Lung (tissue), 12 donors: Measurements from ENCODE around the gene SURF4. TPM values are rescaled to one million over a fixed set of nuclear protein-coding genes. Genes with fewer than 3 reads are reported as not detected.
"Not testable (repeated sequence)": the region's sequence is repeated elsewhere in the genome, so short reads cannot be mapped to it uniquely, and the experiment has no call there.

ENCODE experiments used
- ATAC-seq: fragments of 200-7000 bp; cut with Tn5 transposase; one replicate; pipeline ENCODE4 v1.9.1; 2020; ENCODE audit warnings: moderate number of reproducible peaks; ENCODE audit not compliant: insufficient read depth, low FRiP score
- DNase-seq, 3 donors: peaks; one replicate each; pipeline ENCODE4 v3.0.0-alpha.2; 2013 to 2017
- H3K27ac ChIP-seq, 2 donors: one replicate each; pipeline ENCODE4 v1.5.1; 2013; ENCODE audit warnings: mild to moderate bottlenecking in 2 of 2, moderate library complexity in 2 of 2, control low read depth in 1 of 2, inconsistent platforms in 1 of 2, low read depth in 1 of 2, low read length in 1 of 2
- H3K27me3 ChIP-seq, 3 donors: one replicate each; pipeline ENCODE4 v1.5.1; 2013; ENCODE audit warnings: low read length in 2 of 3; ENCODE audit not compliant: control insufficient read depth in 3 of 3, insufficient read depth in 3 of 3
- H3K36me3 ChIP-seq, 4 donors: one replicate each; pipeline ENCODE4 v1.5.1; 2013; ENCODE audit warnings: low read length in 4 of 4, mild to moderate bottlenecking in 1 of 4, moderate library complexity in 1 of 4; ENCODE audit not compliant: control insufficient read depth in 4 of 4, insufficient read depth in 4 of 4
- H3K4me1 ChIP-seq, 5 donors: one replicate each; pipeline ENCODE4 v1.5.1; 2013; ENCODE audit warnings: low read length in 5 of 5, mild to moderate bottlenecking in 2 of 5, moderate library complexity in 1 of 5; ENCODE audit not compliant: control insufficient read depth in 5 of 5, insufficient read depth in 5 of 5
- H3K4me3 ChIP-seq: one replicate; pipeline ENCODE4 v1.5.1; 2013; ENCODE audit warnings: mild to moderate bottlenecking, control low read depth, moderate library complexity
- H3K9ac ChIP-seq, 2 donors: one replicate each; pipeline ENCODE4 v1.5.1; 2013; ENCODE audit warnings: low read length in 2 of 2, control low read depth in 1 of 2; ENCODE audit not compliant: insufficient read depth in 1 of 2
- H3K9me3 ChIP-seq, 4 donors: one replicate each; pipeline ENCODE4 v1.5.1; 2013; ENCODE audit warnings: low read length in 3 of 4, mild to moderate bottlenecking in 1 of 4, moderate library complexity in 1 of 4; ENCODE audit not compliant: control insufficient read depth in 4 of 4, insufficient read depth in 3 of 4
- WGBS, 2 donors: extraction: QIAGEN DNeasy Blood & Tissue Kit; methylation state at CpG; one replicate each; pipeline ENCODE4 v1.1.7; 2013; 5-methylcytosine and 5-hydroxymethylcytosine counted together
- polyA plus RNA-seq, 2 donors: library from polyadenylated mRNA; stranded (reverse); fragments of 200-250 nt; gene quantifications; one replicate each; pipeline ENCODE4 v1.2.1, GENCODE V29; 2013
- total RNA-seq, 2 donors: library from RNA; depleted of rRNA in 1 of 2; stranded (reverse); fragments of >200 nt in 1 of 2; gene quantifications; one replicate each; pipeline ENCODE4 v1.2.1, GENCODE V29; 2014 to 2021
- TF ChIP-seq, protein P1 (sequence below): IDR thresholded peaks from 2 replicates; pipeline ENCODE4 v1.5.1; 2012; ENCODE audit warnings: mild to moderate bottlenecking; ENCODE audit errors: control extremely low read depth, extremely low read depth
- donor health status: control.
- donor health status: control.
- donor health status: Bipolar disorder and iron deficiency.
- donor health status: healthy.
- donor health status: DM: yes; HTN: yes; CAD: no.

The SURF4 gene
- total and polyA plus RNA-seq, 4 donors: 87.4 to 222 (median 174) TPM

DNA sequence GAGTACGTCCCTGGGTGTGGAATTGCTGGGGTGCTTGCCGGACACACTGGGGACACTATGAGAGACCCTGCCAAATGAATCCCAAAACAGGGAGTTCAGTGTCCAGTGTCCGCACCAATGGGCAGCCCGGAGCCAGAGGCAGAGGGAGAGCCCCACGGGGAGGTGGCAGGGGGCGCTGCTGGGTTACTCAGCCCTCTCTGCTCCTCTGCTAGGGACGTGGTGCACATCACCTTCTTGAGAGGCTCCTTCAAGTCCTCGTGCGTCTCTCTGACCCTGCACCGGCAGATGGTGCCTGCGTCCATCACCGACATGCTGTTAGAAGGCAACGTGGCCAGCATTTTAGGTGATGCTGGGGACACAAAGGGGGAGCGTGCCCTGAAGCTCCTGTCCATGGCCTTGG, 21.1 kb upstream of the SURF4 start:
- Histone ChIP-seq H3K9me3 (no peaks in the 10 kb centered on the region), H3K4me1 (no peaks in the 10 kb centered on the region), H3K36me3 (peaks cover 0 to 2% (median 0%) of the 10 kb centered on the region in 4 donors), H3K4me3 (no peak overlapping the region), H3K9ac (no peak overlapping the region), H3K27ac (no peak overlapping the region), H3K27me3 (peaks cover 0 to 6% (median 0%) of the 10 kb centered on the region in 3 donors)
- TF ChIP-seq, protein P1, sequence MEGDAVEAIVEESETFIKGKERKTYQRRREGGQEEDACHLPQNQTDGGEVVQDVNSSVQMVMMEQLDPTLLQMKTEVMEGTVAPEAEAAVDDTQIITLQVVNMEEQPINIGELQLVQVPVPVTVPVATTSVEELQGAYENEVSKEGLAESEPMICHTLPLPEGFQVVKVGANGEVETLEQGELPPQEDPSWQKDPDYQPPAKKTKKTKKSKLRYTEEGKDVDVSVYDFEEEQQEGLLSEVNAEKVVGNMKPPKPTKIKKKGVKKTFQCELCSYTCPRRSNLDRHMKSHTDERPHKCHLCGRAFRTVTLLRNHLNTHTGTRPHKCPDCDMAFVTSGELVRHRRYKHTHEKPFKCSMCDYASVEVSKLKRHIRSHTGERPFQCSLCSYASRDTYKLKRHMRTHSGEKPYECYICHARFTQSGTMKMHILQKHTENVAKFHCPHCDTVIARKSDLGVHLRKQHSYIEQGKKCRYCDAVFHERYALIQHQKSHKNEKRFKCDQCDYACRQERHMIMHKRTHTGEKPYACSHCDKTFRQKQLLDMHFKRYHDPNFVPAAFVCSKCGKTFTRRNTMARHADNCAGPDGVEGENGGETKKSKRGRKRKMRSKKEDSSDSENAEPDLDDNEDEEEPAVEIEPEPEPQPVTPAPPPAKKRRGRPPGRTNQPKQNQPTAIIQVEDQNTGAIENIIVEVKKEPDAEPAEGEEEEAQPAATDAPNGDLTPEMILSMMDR: no peak
- no peak for ATAC-seq
- WGBS, 2 donors: 39% methylated on average over 14 of the region's 14 CpGs
- DNase-seq: peak in 1 of 3 donors; percentile 29

DNA sequence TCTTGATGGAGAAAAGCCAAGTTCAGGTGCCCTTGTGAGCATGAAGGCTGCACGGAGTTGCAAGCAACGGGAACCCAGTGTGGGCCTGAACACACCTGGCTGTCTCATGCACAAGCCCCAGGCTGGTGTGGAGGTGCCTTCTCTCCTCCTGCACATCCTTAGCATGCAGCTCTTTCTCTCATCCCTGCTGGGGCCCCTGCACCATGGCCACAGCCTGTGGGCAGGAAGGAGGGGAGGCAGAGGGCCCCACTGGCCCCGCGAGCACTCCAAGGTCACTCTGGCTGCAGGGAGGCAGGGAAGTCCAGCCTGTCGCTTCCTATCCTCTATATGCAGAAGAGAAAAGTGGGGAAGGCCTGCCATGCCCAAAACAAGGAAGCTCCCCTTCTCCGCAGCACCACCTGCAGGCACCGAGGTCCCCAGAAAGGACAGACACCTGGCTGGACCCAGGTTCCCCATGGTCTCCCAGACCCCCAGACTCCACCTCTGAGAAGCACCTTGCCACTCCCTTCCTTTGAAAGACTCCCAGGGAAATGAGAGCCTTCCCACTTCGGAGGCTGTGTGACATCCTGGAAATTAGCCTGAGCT, 18.9 kb upstream of the SURF4 start:
- no peak overlapping the region for H3K9ac ChIP-seq
- TF ChIP-seq, protein P1: no peak
- H3K9me3 ChIP-seq: no peaks in the 10 kb centered on the region
- H3K27me3 ChIP-seq: peaks cover 0 to 6% (median 0%) of the 10 kb centered on the region in 3 donors
- no peaks in the 10 kb centered on the region for H3K4me1 ChIP-seq
- ATAC-seq (no peak), DNase-seq (no peak)
- H3K27ac ChIP-seq: no peak overlapping the region
- H3K36me3 ChIP-seq: no peaks in the 10 kb centered on the region
- 31 to 32% methylated on average over 8 of the region's 8 CpGs for WGBS, 2 donors
- H3K4me3 ChIP-seq: no peak overlapping the region

DNA sequence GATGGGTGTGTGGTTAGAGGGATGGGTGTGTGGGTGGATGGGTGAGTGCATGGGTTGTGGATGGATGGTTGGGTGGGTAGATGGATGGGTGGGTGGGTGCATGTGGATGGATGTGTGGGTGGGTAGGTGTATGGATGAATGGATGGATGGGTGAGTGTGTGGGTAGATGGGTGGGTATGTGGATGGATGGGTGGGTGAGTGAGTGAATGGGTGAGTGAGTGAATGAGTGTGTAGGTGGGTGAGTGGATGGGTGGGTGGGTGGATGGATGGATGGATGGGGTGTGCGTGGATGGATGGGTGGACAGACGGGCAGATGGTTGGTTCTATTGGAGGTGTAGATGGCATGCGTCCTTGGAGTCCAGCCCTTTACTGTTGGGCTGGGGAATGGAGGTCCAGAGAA, 17.5 kb upstream of the SURF4 start:
- TF ChIP-seq, protein P1: no peak
- Histone ChIP-seq H3K9ac (no peak overlapping the region), H3K4me3 (no peak overlapping the region), H3K27ac (no peak overlapping the region), H3K36me3 (no peaks in the 10 kb centered on the region), H3K4me1 (no peaks in the 10 kb centered on the region), H3K9me3 (no peaks in the 10 kb centered on the region), H3K27me3 (peaks cover 0 to 6% (median 0%) of the 10 kb centered on the region in 3 donors)
- ATAC-seq: no peak
- WGBS, 2 donors: 90 to 100% methylated on average over 3 of the region's 3 CpGs
- no peak for DNase-seq

- 95 to 100% methylated on average over 3 of the region's 3 CpGs for WGBS, 2 donors
- ATAC-seq, H3K4me1 ChIP-seq, H3K36me3 ChIP-seq, DNase-seq, H3K4me3 ChIP-seq, H3K9me3 ChIP-seq, H3K27me3 ChIP-seq, H3K9ac ChIP-seq, H3K27ac ChIP-seq: not testable (repeated sequence)
These were observed 16.4 kb upstream of the SURF4 start for GRCh38 chr9:133392308-133392707.

- WGBS, 2 donors: 50 to 70% methylated on average over 2 to 3 of the region's 4 CpGs
- not testable (repeated sequence) for H3K27ac ChIP-seq, ATAC-seq, H3K9me3 ChIP-seq, H3K36me3 ChIP-seq, H3K27me3 ChIP-seq, DNase-seq, H3K4me1 ChIP-seq, H3K9ac ChIP-seq, H3K4me3 ChIP-seq
These were observed 15.6 kb upstream of the SURF4 start for GRCh38 chr9:133391449-133391848.
